ENCODE data around the gene NTS.

The NTS gene

DNA sequence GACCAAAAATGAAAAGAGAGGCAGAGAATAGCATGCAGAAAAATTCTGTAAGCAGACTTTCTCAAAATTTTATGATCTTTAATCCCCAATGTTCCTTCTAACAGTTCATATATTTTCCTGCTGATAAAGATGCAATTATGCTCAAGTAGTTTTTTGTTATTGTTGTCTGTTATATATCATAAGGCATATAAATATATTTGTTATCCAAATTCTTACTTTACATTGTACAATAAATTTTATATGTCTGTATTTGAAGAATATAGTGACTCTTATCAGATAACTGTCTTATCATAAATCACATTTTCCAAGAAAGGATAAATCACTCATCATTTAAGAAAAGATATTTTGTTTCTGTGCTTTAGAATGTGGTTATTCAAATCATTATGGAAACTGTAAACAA, 40.5 kb upstream of the NTS start:
- no peaks in the 10 kb centered on the region for H3K9me3 ChIP-seq
- H3K4me3 ChIP-seq (ENCODE audit: low read depth in 1 of 2, low read length in 1 of 2), result no peak overlapping the region
- no peaks in the 10 kb centered on the region for H3K36me3 ChIP-seq
- H3K4me1 ChIP-seq (ENCODE audit: control insufficient read depth in 1 of 2, insufficient read depth in 1 of 2, low read depth in 1 of 2, low read length in 1 of 2), result no peaks in the 10 kb centered on the region
- no peak overlapping the region for H3K27ac ChIP-seq
- peaks cover 10% of the 10 kb centered on the region for H3K27me3 ChIP-seq
- no peak for TF ChIP-seq CTCF (IDR thresholded peaks at IDR 0.05)

GRCh38 chr12:85834378-85834777, 39.7 kb upstream of the NTS start:
- H3K4me1 ChIP-seq (ENCODE audit: control insufficient read depth in 1 of 2, insufficient read depth in 1 of 2, low read depth in 1 of 2, low read length in 1 of 2), result no peaks in the 10 kb centered on the region
- H3K36me3 ChIP-seq, result no peaks in the 10 kb centered on the region
- H3K27me3 ChIP-seq, result peaks cover 10% of the 10 kb centered on the region
- H3K27ac ChIP-seq, result no peak overlapping the region
- H3K9me3 ChIP-seq, result no peaks in the 10 kb centered on the region
- no peak overlapping the region for H3K4me3 ChIP-seq (ENCODE audit: low read depth in 1 of 2, low read length in 1 of 2)
- TF ChIP-seq CTCF (IDR thresholded peaks at IDR 0.05), result no peak

GRCh38 chr12:85835426-85836196, 38.5 kb upstream of the NTS start:
- H3K4me1 ChIP-seq (ENCODE audit: control insufficient read depth in 1 of 2, insufficient read depth in 1 of 2, low read depth in 1 of 2, low read length in 1 of 2), result no peaks in the 10 kb centered on the region
- H3K4me3 ChIP-seq (ENCODE audit: low read depth in 1 of 2, low read length in 1 of 2), result no peak overlapping the region
- no peak for TF ChIP-seq CTCF (IDR thresholded peaks at IDR 0.05)
- peaks cover 10% of the 10 kb centered on the region for H3K27me3 ChIP-seq
- no peak overlapping the region for H3K27ac ChIP-seq
- no peaks in the 10 kb centered on the region for H3K36me3 ChIP-seq
- H3K9me3 ChIP-seq, result no peaks in the 10 kb centered on the region

GRCh38 chr12:85836197-85837090, 37.7 kb upstream of the NTS start, which contains the start of gene RASSF9:
RASSF9 (minus strand) TSS chr12:85836409; CDS start chr12:85836201, 208 bp downstream.
- no peaks in the 10 kb centered on the region for H3K36me3 ChIP-seq
- no peak for TF ChIP-seq CTCF (IDR thresholded peaks at IDR 0.05)
- H3K27me3 ChIP-seq, result peaks cover 10% of the 10 kb centered on the region
- H3K9me3 ChIP-seq, result no peaks in the 10 kb centered on the region
- no peak within 1 kb of the TSS for H3K4me3 ChIP-seq (ENCODE audit: low read depth in 1 of 2, low read length in 1 of 2)
- H3K27ac ChIP-seq, result no peak within 1 kb of the TSS
- no peaks in the 10 kb centered on the region for H3K4me1 ChIP-seq (ENCODE audit: control insufficient read depth in 1 of 2, insufficient read depth in 1 of 2, low read depth in 1 of 2, low read length in 1 of 2)

GRCh38 chr12:85843606-85844310, 30.3 kb upstream of the NTS start:
- no peaks in the 10 kb centered on the region for H3K36me3 ChIP-seq
- no peaks in the 10 kb centered on the region for H3K4me1 ChIP-seq (ENCODE audit: control insufficient read depth in 1 of 2, insufficient read depth in 1 of 2, low read depth in 1 of 2, low read length in 1 of 2)
- H3K27me3 ChIP-seq, result no peaks in the 10 kb centered on the region
- no peak for TF ChIP-seq CTCF (IDR thresholded peaks at IDR 0.05)
- H3K27ac ChIP-seq, result no peak overlapping the region
- H3K4me3 ChIP-seq (ENCODE audit: low read depth in 1 of 2, low read length in 1 of 2), result no peak overlapping the region
- H3K9me3 ChIP-seq, result no peaks in the 10 kb centered on the region
